ENCODE data around the gene DCC. TPM values are rescaled to one million over a fixed set of nuclear protein-coding genes. Genes with fewer than 3 reads are reported as not detected.

The DCC gene
- total RNA-seq, 1 experiment from 2014 or later = not detected

DNA sequence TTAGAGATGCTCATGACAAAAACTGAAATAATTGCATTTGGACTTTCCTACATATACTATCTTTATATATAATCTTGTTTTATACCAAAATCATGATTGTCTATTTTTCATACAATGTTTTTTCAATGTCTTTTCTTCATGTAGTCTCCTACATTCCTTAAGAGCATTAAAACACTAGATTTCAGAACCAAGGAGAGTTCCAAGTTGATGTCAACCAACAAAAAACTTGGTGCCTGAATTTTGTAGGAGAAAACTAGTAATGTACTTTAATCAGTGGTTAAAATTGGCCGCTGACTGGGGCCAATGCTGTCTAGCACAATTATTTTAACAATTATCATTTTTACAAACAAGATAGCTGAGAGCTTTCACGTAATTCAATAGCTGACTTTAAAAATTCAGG is 678.8 kb downstream of the DCC start:
- H4K20me1 ChIP-seq (ENCODE audit: insufficient read depth) = no peaks in the 10 kb centered on the region
- H3K9me2 ChIP-seq (ENCODE audit: insufficient read depth) = no peaks in the 10 kb centered on the region
- H3K9ac ChIP-seq (ENCODE audit: low read length) = no peak overlapping the region
- no peaks in the 10 kb centered on the region for H3K79me2 ChIP-seq (ENCODE audit: insufficient read depth, low read length)
- H3K4me2 ChIP-seq (ENCODE audit: low read length) = no peak overlapping the region
- H3K4me3 ChIP-seq (replicated peaks in 1 of 2; ENCODE audit: low read depth in 1 of 2, low read length in 2 of 2) = no peak overlapping the region
- intact Hi-C loops (cut with micrococcal nuclease) = no loop called here
- RAD21 ChIA-PET (ENCODE audit: low non-redundant PET in 1 of 2, low total read pairs in 2 of 2, uncharacterized antibody in 2 of 2, unreplicated experiment in 2 of 2) = no interaction called here
- no peak overlapping the region for H3K27ac ChIP-seq (ENCODE audit: low read depth, low read length)
- H3K36me3 ChIP-seq (ENCODE audit: control insufficient read depth in 1 of 2, insufficient read depth in 2 of 2, low read length in 2 of 2) = no peaks in the 10 kb centered on the region
- TF ChIP-seq SRF (IDR thresholded peaks at IDR 0.05; ENCODE audit: low read depth) (no peak), JUND (IDR thresholded peaks at IDR 0.05) (no peak), EGR1 (IDR thresholded peaks at IDR 0.05; ENCODE audit: low read depth) (no peak), RAD21 (IDR thresholded peaks at IDR 0.05; ENCODE audit: low read depth) (no peak)
- TF ChIP-seq, protein P1, sequence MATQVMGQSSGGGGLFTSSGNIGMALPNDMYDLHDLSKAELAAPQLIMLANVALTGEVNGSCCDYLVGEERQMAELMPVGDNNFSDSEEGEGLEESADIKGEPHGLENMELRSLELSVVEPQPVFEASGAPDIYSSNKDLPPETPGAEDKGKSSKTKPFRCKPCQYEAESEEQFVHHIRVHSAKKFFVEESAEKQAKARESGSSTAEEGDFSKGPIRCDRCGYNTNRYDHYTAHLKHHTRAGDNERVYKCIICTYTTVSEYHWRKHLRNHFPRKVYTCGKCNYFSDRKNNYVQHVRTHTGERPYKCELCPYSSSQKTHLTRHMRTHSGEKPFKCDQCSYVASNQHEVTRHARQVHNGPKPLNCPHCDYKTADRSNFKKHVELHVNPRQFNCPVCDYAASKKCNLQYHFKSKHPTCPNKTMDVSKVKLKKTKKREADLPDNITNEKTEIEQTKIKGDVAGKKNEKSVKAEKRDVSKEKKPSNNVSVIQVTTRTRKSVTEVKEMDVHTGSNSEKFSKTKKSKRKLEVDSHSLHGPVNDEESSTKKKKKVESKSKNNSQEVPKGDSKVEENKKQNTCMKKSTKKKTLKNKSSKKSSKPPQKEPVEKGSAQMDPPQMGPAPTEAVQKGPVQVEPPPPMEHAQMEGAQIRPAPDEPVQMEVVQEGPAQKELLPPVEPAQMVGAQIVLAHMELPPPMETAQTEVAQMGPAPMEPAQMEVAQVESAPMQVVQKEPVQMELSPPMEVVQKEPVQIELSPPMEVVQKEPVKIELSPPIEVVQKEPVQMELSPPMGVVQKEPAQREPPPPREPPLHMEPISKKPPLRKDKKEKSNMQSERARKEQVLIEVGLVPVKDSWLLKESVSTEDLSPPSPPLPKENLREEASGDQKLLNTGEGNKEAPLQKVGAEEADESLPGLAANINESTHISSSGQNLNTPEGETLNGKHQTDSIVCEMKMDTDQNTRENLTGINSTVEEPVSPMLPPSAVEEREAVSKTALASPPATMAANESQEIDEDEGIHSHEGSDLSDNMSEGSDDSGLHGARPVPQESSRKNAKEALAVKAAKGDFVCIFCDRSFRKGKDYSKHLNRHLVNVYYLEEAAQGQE (IDR thresholded peaks at IDR 0.05; ENCODE audit: low read depth) = no peak
- H3K27me3 ChIP-seq (ENCODE audit: insufficient read depth, low read length) = no peaks in the 10 kb centered on the region
- no peak overlapping the region for H2AFZ ChIP-seq (ENCODE audit: low read depth, low read length, poor library complexity, severe bottlenecking)
- CTCF ChIA-PET = no interaction called here
- H3K4me1 ChIP-seq (ENCODE audit: control insufficient read depth in 1 of 2, insufficient read depth in 2 of 2, low read length in 2 of 2) = no peaks in the 10 kb centered on the region
- BruUV-seq (replicated peaks) = no TSS peak
- POLR2A ChIA-PET = no interaction called here
- peaks cover 11% of the 10 kb centered on the region in 2 experiments; a peak in 3 of 4 replicates for H3K9me3 ChIP-seq (ENCODE audit: control insufficient read depth in 1 of 2, insufficient read depth in 1 of 2, low read depth in 1 of 2, low read length in 2 of 2)
- DNase-seq (ENCODE audit: low read depth, low spot score) (no peak), ATAC-seq (no peak)

DNA sequence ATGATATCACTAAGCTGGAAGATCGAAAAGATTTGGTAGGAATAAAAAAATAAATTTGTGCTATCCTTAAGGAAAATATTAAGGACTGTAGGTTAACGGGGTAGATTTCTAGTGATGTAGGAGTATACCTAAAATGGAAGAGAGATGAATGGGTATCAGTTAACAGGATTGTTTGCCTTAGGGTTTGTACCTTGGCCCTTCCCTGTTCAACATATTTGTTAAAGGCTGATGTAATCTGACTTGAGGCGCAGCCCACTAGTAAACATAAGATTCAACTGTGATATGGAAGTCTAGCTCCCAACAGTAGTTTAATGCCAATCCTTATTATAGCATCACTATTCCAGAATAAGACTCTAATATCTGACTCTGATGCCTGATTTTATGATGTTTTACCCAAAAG is 685.2 kb downstream of the DCC start:
- H3K27me3 ChIP-seq (ENCODE audit: insufficient read depth, low read length) = no peaks in the 10 kb centered on the region
- ATAC-seq (no peak), DNase-seq (ENCODE audit: low read depth, low spot score) (no peak)
- no peak overlapping the region for H3K4me2 ChIP-seq (ENCODE audit: low read length)
- H3K9ac ChIP-seq (ENCODE audit: low read length) = no peak overlapping the region
- no peaks in the 10 kb centered on the region for H3K79me2 ChIP-seq (ENCODE audit: insufficient read depth, low read length)
- H2AFZ ChIP-seq (ENCODE audit: low read depth, low read length, poor library complexity, severe bottlenecking) = no peak overlapping the region
- H3K4me1 ChIP-seq (ENCODE audit: control insufficient read depth in 1 of 2, insufficient read depth in 2 of 2, low read length in 2 of 2) = no peaks in the 10 kb centered on the region
- no peaks in the 10 kb centered on the region for H4K20me1 ChIP-seq (ENCODE audit: insufficient read depth)
- ChIA-PET CTCF (no interaction called here), RAD21 (ENCODE audit: low non-redundant PET in 1 of 2, low total read pairs in 2 of 2, uncharacterized antibody in 2 of 2, unreplicated experiment in 2 of 2) (no interaction called here), POLR2A (no interaction called here)
- no peak overlapping the region for H3K27ac ChIP-seq (ENCODE audit: low read depth, low read length)
- BruUV-seq (replicated peaks) = no TSS peak
- intact Hi-C loops (cut with micrococcal nuclease) = no loop called here
- H3K4me3 ChIP-seq (replicated peaks in 1 of 2; ENCODE audit: low read depth in 1 of 2, low read length in 2 of 2) = no peak overlapping the region
- no peaks in the 10 kb centered on the region for H3K9me2 ChIP-seq (ENCODE audit: insufficient read depth)
- no peak for TF ChIP-seq POLR2A (IDR thresholded peaks at IDR 0.05; ENCODE audit: borderline replicate concordance, extremely low read depth, insufficient read depth, insufficient read length)
- TF ChIP-seq ZNF274 (IDR thresholded peaks at IDR 0.05; ENCODE audit: low read depth, low read length) = no peak
- no peak for TF ChIP-seq SRF (IDR thresholded peaks at IDR 0.05; ENCODE audit: low read depth)
- TF ChIP-seq ZFX (IDR thresholded peaks at IDR 0.05) = no peak
- TF ChIP-seq, protein P2, sequence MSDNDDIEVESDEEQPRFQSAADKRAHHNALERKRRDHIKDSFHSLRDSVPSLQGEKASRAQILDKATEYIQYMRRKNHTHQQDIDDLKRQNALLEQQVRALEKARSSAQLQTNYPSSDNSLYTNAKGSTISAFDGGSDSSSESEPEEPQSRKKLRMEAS (IDR thresholded peaks at IDR 0.05) = no peak
- no peak for TF ChIP-seq EZH2 (IDR thresholded peaks at IDR 0.05)
- TF ChIP-seq ATF3 (IDR thresholded peaks at IDR 0.05) = no peak
- TF ChIP-seq POLR2AphosphoS5 (IDR thresholded peaks at IDR 0.05; ENCODE audit: low read depth, low read length) = no peak
- TF ChIP-seq TCF7L2 (IDR thresholded peaks at IDR 0.05; ENCODE audit: borderline replicate concordance, extremely low read depth, insufficient read depth, insufficient read length) = no peak
- TF ChIP-seq FOSL1 (IDR thresholded peaks at IDR 0.05; ENCODE audit: low read depth) = no peak
- no peak for TF ChIP-seq JUND (IDR thresholded peaks at IDR 0.05)
- no peak for TF ChIP-seq CTCF (IDR thresholded peaks at IDR 0.05 in 2 of 3, conservative IDR thresholded peaks at IDR 0.05 in 1 of 3; ENCODE audit: borderline replicate concordance in 1 of 3, insufficient read depth in 1 of 3, low read depth in 2 of 3, low read length in 2 of 3)
- TF ChIP-seq CEBPB (IDR thresholded peaks at IDR 0.05; ENCODE audit: low read depth) = no peak
- no peaks in the 10 kb centered on the region for H3K36me3 ChIP-seq (ENCODE audit: control insufficient read depth in 1 of 2, insufficient read depth in 2 of 2, low read length in 2 of 2)
- peaks cover 9 to 19% of the 10 kb centered on the region in 2 experiments; a peak in 3 of 4 replicates for H3K9me3 ChIP-seq (ENCODE audit: control insufficient read depth in 1 of 2, insufficient read depth in 1 of 2, low read depth in 1 of 2, low read length in 2 of 2)

Data from HCT116 (cell line).